ENCODE measurements around the gene CEP63.

DNA sequence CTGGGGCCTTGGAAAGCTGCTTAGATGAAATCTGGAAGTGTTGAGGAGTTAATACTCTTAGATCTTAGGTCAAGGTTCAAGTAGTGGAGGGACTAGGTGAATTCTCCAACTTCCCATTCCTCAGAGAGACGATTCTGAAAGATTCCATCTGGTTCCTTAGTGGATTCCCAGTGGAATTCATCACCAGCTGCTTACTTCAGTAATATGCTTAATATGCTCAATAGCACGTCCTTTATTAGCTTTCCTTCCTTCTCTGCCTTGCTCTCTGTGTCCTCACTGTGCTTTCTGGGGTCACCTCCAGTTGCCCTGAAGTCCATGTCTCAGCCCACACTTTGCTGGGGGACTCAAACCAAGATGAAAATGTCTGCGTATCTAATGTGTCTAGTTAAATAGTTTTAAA lies 31.0 kb downstream of the CEP63 start:
- no peak for TF ChIP-seq SUZ12 (IDR thresholded peaks at IDR 0.05; ENCODE audit: extremely low read depth, insufficient read depth, insufficient read length)
- no peak for TF ChIP-seq YY1 (IDR thresholded peaks at IDR 0.05; ENCODE audit: insufficient read depth, insufficient read length)

Data from NT2/D1 (cell line).